Kasumi-1 (cell line): ENCODE results near the gene PDE7B.
A peak's percentile ranks its signal among the peaks of the same experiment; 100 is the strongest.
"Not testable (repeated sequence)": the region's sequence is repeated elsewhere in the genome, so short reads cannot be mapped to it uniquely, and the experiment has no call there.

Source experiments
- DNase-seq, 2 experiments: peaks; one replicate each; lab custom pipeline; 2025; lab: John Stamatoyannopoulos, UW

The PDE7B gene

DNA sequence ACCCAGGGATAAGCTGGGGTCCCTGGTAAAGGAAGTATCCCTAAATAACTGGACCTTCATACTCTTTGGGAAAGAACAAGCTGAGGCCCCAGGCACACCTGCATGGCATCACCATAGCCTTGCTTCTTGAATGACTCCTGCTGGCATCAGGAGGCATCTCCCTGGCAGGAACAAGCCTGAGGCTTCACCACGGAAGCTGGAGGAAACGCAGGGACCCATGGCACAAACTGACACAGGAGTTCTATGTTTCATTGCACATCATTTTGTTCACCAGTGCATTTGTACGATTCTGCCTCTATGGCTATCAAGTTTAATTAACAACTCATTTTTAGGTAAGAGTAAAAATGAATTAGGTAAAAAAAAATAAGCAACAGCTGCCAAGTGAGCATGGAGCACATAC, 619 bp upstream of the PDE7B start:
- no peak for DNase-seq

DNA sequence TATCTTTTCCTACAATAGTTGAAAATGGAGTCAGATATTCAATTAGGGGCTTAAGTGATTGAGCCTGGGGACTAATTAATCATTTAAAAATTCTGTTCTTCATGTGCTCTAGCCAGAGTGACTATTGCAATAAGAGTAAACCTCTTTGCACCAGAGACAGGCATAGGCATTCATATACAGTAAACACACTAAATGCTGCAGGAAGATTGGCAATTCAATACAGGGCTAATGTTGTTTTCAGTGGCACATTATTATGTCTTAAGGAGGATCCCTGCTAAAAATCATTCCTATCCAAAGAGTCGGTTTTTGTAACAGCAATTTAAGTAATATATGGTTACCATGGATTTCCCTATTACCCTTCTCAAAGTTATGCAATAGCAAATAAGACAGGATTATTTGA, 1.2 kb downstream of the PDE7B start:
- no peak for DNase-seq

DNA sequence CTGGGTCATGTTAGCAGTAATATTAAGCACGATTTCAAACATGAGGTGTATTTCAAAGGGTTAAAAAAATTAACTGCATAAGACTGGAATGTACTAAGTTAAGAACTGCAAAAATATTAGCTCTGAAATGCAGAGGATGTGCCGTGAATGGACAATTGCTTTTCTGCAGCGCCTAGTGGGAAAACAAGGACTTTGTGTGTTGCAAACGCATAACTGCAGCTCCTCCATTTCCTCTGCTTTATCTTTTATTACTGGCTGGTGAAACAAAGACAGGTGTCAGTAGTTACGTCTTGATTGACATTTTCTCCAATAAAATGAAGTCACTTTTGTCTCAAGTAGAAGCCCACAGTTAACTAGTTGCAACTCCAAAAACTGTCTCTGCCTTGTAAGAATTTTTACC, 1.7 kb downstream of the PDE7B start:
- DNase-seq: no peak

DNA sequence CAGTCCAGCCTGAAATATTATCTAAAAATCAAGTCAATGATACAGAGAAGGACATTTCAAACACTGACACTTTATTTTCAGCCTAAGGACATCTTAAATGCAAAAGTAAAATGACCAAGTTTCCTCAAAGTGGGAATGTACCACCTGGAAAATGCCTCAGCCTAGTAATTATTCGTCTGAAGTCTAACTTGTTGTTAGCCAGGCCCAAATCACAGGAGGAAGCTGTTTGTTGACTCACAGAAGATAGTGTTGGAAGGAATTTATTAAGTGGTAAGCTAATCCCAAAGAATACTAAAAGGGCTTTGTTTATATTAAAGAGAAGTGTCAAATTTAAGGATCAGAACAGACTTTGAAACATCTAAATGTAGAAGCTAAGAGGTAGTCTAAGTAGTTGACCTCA, 2.5 kb downstream of the PDE7B start:
- no peak for DNase-seq

DNA sequence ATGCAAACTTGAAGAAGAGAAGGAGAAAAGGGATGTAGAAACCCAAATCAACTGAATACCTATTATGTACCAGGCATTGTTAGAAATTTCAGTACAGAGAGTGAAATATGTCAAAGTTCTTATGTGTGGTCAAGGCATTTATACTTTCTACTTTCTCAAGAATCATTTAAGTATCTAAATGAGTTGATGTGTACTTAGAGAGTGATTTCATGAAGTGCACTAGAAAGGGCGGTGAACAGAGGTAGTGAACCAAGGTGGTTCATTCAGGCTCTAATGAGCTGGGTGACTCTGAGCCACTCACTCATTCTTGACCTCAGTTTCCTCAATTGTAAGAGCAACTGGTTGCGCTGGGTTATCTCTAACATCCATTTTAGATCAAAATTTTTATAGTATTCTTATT, 3.3 kb downstream of the PDE7B start:
- no peak for DNase-seq

DNA sequence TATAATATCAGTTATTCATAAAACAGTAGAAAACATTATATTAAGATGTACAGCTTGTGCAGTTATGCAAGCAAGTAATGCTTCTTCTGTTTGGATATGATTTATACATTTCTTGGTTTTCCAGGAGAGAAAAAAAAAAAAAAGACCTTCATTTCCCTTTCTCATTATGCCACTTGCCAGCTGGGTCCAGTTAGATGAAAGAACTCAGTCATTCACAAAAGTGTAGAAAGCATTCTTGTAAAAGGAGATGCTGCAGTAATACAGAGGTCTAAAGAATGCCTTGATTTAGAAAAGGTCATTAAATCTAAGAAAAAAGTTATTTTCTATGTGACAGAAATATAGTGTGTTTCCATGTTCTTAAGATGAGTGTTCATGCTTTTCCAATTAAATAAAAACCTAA, 7.4 kb downstream of the PDE7B start:
- DNase-seq: no peak

DNA sequence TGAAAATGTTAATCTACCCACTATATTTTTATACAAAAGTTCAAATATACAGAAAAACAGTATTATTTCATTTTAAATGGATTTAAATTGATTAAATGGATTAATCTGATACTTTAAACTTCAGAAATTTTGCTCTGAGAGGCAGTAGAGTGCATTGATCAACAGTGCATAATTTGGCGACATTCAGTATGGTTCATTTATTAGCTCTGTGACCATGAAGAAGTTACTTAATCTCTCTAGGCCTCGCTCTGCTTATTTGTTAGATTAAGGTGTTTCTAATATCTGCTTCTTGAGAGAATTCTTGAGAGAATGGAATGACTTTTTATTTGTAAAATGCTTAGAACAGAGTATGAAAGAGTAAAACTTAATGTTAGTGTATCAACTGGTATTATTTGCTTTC, 8.9 kb downstream of the PDE7B start:
- DNase-seq: no peak

DNA sequence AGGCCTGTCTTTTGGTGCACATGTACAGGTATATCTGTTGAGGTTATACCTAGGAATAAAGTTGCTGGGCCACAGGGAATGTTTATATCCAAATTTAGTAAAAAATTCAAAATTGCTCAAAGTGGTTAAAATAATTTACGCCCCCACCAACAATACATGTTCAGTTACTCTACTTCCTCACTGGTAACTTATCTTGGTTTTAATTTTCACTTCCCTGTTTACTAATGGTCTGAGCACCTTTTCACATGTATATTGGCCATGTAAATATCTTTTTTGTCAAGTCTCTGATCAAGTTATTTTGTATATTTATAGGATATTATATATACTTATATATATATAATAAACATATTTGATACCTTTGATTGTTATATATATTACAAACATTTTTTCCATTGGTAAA, 9.7 kb downstream of the PDE7B start:
- peak in 1 of 2 experiments; percentile 11 for DNase-seq

DNA sequence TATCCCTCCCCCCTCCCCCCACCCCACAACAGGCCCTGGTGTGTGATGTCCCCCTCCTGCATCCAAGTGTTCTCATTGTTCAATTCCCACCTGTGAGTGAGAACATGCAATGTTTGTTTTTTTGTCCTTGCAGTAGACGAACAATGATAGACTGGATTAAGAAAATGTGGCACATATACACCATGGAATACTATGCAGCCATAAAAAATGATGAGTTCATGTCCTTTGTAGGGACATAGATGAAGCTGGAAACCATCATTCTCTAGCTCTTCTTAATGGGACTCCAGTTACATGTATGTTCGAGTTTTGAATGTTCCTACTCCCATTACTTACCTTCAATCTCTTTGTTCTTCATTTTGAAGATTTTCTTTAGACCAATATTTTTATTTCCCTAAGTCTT, 13.4 kb downstream of the PDE7B start:
- DNase-seq: not testable (repeated sequence)

DNA sequence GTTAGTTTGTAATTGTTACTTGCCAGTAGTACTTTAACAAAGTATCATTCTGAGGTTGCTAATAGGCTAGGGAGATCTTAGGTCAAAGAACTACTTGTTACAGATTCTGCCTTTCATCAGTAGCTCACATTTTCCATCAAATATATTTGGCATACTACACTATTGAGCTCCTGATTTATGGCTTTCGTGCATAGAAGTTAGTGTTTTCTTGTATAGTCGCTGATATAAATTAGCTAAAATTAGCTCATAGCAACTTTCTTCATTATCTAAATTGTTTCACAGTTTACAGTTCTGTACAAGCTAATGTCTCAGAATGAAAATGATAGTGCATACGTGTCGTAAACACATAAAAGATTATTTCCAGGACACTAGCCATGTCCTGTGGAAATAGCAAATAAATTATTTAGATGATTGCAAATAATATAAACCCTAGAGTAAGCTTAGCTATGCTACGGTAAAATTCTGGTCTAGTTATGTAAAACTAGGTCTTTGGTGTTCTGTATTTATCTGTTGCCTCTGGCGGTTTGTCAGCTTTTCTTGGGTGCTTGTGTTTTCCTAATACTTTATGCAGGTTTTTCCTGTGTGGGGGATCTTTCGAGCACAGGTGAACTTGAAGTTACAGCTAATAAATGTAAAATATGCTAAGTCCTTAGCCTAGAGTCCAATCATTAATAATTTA, 15.1 kb downstream of the PDE7B start:
- no peak for DNase-seq

DNA sequence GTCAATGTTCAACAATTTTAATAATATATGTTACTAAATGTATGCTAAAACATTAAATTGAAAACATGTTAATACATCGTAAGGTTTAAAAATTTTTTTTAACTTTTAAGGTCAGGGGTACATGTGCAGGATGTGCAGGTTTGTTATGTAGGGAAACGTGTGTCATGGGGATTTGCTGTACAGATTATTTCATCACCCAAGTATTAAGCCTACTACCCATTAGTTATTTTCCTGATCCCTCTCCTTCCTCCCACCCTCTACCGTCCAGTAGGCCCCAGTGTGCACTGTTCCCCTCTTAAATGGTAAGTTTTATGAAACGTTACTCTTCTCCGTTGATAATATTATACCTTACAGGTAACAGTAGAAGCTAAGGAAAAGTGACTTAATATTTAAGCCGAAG, 15.8 kb downstream of the PDE7B start:
- DNase-seq: no peak

DNA sequence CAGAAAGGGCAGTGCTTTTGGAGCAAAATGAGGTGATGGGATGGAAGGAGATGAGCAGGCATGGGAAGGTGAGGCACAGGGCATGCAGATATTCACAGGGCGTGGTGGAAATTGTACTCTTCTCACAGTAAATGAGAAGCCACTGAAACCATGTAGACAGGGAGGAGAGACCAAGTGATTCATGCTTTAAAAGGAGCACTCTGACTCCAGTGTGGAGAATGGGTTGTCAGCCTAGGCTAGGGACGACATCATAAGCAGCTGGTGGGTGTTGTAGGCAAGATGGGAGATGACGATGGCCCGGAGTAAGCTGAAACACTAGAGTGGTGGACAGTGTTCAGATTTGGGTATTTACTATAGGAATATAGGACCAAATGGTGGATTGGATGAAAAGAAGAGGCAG, 18.4 kb downstream of the PDE7B start:
- DNase-seq: no peak

DNA sequence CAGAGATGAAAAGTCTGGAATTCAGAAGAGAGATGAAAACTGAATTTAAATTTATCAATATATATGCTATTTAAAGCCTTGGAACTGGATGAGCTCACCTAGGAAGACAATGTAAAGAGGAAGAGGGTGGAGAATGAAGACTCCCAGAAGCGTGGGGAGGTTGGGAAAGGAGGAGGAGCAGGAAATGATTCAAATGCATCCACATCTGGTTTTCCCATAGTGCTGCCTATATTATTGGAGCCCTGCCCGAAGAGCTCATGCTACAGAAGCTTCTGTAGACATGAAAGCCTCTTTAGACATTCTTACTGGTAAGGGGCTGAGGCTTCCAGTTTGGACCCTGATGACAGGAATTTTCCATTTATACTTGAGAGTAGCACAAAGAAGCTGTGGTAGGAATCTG, 19.2 kb downstream of the PDE7B start:
- no peak for DNase-seq

DNA sequence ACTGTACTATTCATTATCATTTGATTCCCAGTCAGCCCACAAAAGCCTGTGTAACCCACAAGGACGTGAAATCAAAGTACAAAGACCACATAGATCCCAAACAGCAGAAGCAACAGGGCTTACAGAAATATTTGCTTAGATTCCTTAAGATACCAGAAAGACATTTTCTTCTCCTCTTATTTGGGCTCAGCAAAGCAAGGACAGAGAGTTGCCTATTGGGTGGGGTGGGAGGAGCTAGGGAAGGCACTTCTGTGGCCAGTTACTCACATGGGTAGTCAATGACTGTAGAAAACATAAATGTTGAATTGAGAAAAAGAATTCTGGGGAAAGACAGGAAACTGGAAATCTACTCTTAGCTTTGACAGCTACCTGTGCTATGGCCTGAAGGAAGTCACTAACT, 19.8 kb downstream of the PDE7B start:
- DNase-seq: no peak

DNA sequence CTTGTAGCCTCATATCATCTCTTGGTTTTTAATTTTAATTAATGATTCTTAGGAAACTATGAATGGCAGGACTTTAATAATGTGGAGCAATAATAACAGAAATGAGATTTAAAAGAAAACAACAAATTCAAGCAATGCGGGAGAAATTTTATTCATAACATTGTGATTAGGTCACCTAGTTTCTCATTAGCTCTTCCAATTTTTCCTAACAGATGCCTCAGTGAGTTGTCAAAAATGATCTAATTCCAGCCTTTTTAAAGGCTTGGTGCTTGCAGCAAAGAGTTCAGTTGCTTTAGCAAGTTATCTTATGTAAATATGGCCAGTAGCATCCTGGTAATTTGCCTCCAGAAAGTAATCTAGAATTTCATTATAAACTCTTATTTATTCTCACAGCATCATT, 20.4 kb downstream of the PDE7B start:
- DNase-seq: no peak

DNA sequence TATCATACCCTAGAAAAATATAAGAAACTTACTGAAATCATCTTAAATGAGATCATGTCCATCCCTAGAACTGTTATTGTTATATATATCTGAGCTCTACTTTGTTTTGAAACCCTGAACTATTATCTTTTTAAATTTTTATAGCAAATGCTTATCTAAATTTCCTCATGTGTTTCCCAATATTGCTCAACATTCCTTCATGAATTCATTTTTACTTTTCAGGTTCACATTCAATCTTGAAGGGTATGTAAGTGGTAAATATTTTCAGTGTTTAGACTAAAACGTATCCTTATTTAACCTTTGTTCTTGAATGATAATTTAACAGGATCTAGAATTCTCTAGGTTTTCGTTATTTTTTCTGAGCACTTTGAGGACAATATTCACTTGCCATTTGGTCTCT, 23.9 kb downstream of the PDE7B start:
- DNase-seq: no peak

DNA sequence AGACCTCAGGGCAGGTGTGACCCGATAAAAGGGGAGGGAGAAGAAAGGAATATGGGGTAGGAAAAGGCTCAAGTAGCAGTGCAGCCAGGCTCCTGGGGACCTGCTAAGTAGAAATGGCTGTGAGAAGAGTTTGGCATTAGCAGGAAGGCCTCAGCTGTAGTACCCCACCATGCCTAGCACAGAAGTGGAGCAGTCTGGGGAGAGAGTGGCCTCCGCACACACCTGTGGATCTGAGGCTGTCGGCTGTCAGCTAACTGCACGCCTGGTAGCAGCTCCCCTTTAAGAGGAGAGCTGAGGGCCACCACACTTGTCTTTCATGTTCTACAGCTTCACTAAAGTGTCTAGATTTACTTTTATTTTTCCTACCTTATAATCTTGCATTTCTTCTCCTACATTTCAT, 24.6 kb downstream of the PDE7B start:
- no peak for DNase-seq

DNA sequence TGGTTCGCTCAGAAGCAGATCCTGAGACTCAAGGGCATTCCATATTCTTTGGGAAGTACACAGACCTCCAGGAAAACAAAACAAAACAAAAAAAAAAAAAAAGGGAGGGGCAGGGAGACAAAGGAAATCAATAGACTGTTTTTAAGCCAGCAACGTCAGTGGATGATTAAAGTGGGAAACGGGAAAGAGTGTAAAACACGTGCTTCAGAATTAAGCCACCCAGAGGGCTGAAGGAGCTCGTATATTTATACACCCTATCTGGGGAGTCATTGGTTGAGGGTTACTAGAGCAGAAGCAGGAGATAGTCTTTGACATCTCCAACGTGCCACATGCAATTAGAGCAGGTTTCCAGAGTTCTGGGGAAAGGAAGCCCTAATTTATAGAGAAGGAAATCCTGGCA, 26.2 kb downstream of the PDE7B start:
- no peak for DNase-seq

DNA sequence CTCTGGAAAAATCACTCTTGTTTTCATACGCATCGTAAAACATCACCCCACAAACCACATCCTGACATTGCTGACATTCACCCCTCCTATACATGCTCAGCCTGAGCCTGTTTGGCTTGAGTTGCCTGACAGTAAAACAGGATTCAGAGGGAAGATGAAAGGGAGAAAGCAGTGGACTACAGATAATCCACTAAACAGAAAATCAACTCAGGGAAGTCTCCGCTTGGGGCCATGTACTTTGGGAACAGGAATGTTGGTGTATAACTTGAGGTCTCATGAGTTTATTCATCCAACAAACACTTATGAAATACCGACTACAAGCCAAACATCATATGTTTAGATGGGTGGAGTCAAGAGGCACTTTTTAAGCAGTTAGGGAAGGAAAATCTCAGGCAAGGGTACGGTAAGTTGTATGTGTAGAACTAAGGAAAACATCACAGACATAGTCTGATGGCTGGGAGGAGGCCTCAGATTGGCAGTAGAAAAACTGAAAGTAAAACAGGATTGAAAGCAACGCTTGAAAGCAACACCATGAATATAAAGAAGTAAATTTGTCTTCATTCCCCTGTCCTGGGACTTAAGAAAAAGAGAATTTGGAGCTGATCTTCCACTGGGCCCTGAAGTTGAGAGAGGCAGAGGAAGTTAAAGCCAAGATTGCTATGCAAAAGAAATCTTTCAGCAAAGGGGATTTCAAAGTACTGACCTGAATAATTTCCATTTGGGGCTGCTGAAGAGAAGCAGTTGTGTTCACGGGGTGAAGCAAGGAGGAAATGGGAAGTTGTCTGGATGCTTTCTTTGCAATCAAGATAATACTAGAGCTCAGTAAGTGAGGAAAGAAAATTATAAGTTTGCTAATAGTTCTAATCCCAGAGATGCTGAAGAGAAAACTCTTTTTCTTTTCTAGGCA, 28.8 kb downstream of the PDE7B start:
- peak; percentile 3 to 5 for DNase-seq

DNA sequence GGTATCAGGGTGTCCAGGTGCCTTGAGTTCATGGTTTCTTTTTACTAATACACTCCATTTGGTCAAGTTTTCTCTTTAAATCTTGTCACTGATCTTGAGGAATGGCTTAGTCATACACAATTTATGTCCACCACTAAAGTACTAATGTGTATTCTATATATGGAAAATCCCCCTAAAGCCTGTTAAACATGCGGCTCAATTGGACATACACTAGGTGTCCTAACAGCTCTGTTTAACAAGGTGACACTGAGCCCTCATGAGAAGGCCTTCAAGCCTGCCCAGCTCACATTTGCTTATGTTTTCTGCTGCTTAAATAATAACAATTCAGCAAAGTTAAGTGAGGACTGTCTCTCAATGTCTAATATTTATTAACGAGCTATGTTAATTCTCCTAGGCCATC, 31.5 kb downstream of the PDE7B start:
- no peak for DNase-seq

DNA sequence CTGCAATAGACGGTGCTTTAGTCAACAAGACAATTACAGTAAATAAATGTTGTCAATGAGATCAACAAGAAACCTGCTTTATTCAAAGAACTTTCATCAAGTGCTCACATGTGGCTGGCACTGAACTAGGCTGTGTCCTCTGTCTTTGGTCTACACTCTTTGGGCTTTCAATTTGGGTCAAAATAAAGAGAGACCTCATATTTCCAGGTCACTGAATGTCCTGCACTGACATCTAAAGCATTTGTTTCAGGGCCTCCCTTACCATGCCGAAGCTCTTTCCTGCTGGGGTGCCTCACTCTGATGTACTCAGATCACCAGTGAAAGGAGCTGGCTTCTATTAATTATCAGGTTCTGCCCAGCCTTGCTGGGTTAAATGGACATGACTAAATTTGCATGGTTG, 32.0 kb downstream of the PDE7B start:
- no peak for DNase-seq

DNA sequence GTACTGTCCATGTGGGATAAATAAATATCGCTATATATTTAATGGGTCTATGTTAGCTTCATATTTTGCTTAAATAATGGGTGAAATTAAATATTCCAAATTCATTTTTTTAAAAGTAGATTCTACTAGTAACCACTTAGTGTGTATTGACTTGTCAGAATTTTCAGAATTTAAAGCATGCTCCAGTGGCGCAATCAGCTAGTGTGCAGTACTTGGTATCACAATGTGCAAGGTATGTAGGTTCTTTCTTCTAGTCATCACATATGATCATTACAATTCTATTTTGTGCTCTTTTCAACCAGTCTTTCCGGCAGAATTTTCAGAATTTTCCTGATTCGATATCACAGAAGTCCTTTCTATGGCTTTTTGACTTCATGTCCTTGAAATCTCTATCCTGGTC, 32.6 kb downstream of the PDE7B start:
- DNase-seq: no peak

DNA sequence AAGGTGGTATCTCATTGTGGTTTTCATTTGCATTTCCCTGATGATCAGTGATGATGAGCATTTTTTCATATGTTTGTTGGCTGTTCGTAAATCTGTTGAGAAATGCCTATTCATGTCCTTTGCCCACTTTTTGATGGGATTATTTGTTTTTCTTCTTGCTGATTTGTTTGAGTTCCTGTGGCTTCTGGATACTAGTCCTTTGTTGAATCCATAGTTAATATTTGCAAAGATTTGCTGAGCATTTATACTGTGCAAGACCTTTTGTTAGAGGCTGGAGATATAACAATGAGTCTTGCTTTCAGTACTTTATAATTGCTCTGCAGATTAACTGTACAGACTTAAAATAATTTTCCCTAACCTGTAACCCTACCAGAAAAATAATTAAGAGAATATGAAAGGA, 35.6 kb downstream of the PDE7B start:
- no peak for DNase-seq

DNA sequence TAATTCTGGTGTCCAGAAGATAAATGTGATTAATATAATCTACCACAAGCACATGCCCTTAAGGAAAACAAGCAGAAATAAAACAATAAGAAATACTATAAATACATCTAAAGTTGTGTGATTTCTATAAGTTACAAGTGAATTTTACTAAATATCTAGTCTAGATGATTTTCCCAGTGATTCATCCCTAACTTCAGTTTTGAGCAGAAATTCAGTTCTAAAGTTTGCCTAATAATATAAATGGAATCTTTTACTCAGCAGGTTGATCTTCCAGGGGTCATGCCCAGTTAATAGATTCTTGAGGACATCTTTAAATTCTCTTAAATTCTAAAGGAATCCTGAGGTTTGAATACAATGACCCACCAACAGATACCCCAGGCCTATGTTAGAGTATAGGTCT, 37.3 kb downstream of the PDE7B start:
- DNase-seq: no peak
